HFFc6 (cell line): ENCODE results near the gene SLX4. TPM values are rescaled to one million over a fixed set of nuclear protein-coding genes. Genes with fewer than 3 reads are reported as not detected.
A peak's percentile ranks its signal among the peaks of the same experiment; 100 is the strongest.
"Not testable (repeated sequence)": the region's sequence is repeated elsewhere in the genome, so short reads cannot be mapped to it uniquely, and the experiment has no call there.

Experiments
- DNase-seq: peaks from one replicate; pipeline ENCODE4 v3.0.0-alpha.2; 2018
- H3K27ac Mint-ChIP-seq: 2 replicates; pipeline ENCODE4 v1.8.0; 2020; ENCODE audit warnings: mild to moderate bottlenecking, mixed read lengths
- H3K27me3 Mint-ChIP-seq: 2 replicates; pipeline ENCODE4 v1.8.0; 2021; ENCODE audit warnings: mild to moderate bottlenecking, moderate library complexity, mixed read lengths; ENCODE audit not compliant: insufficient read depth
- H3K36me3 Mint-ChIP-seq: 2 replicates; pipeline ENCODE4 v1.8.0; 2021; ENCODE audit warnings: low read depth, mixed read lengths
- H3K4me1 Mint-ChIP-seq: 2 replicates; pipeline ENCODE4 v1.8.0; 2020; ENCODE audit warnings: low read depth, mixed read lengths
- H3K4me3 Mint-ChIP-seq: 2 replicates; pipeline ENCODE4 v1.8.0; 2020; ENCODE audit warnings: mild to moderate bottlenecking, moderate library complexity, mixed read lengths
- H3K9me3 Mint-ChIP-seq: 2 replicates; pipeline ENCODE4 v1.8.0; 2020; ENCODE audit warnings: mild to moderate bottlenecking, mixed read lengths
- total RNA-seq, 6 experiments: library from RNA; stranded (reverse); fragmentation: NEBNext Ultra II Directional; extraction: Animal tissue kit (Norgen Biotek cat#: 25700); gene quantifications; 2 replicates in 1 of 6; 3 replicates in 5 of 6; pipeline ENCODE4 v1.2.3, GENCODE V29; 2021
- TF ChIP-seq, protein P1 (sequence below): fragments of 200-600 bp; sonication (generic); IDR thresholded peaks from 2 replicates; pipeline ENCODE4 v1.5.0; 2021; ENCODE audit warnings: antibody characterized with exemption, mild to moderate bottlenecking

SLX4 gene
- total RNA-seq, 6 experiments from 2014 or later = 6.8 to 8.2 (median 7.2) TPM

DNA sequence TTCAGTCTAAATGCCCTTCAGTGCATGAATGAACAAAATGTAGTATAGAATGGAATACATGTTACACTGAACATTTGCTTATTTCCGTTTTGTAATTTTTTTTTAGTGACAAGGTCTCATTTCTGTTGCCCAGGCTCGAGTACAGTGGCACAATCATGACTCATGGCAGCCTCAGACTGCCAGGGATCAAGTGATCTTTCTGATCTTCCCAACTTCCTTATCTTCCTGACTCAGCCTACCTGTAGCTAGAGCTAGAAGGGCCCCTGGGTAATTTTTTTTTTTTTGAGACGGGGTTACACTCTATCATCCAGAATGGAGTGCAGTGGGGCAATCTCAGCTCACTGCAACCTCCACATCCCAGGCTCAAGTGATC is 7.3 kb upstream of the SLX4 start:
- TF ChIP-seq, protein P1, sequence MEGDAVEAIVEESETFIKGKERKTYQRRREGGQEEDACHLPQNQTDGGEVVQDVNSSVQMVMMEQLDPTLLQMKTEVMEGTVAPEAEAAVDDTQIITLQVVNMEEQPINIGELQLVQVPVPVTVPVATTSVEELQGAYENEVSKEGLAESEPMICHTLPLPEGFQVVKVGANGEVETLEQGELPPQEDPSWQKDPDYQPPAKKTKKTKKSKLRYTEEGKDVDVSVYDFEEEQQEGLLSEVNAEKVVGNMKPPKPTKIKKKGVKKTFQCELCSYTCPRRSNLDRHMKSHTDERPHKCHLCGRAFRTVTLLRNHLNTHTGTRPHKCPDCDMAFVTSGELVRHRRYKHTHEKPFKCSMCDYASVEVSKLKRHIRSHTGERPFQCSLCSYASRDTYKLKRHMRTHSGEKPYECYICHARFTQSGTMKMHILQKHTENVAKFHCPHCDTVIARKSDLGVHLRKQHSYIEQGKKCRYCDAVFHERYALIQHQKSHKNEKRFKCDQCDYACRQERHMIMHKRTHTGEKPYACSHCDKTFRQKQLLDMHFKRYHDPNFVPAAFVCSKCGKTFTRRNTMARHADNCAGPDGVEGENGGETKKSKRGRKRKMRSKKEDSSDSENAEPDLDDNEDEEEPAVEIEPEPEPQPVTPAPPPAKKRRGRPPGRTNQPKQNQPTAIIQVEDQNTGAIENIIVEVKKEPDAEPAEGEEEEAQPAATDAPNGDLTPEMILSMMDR = no peak
- Mint-ChIP-seq H3K4me1 (peaks cover 26% of the 10 kb centered on the region), H3K9me3 (no peaks in the 10 kb centered on the region), H3K36me3 (peaks cover 23% of the 10 kb centered on the region), H3K4me3 (no peak overlapping the region), H3K27me3 (no peaks in the 10 kb centered on the region; the same call in 1 of the 2 replicates), H3K27ac (no peak overlapping the region)
- DNase-seq = no peak

DNA sequence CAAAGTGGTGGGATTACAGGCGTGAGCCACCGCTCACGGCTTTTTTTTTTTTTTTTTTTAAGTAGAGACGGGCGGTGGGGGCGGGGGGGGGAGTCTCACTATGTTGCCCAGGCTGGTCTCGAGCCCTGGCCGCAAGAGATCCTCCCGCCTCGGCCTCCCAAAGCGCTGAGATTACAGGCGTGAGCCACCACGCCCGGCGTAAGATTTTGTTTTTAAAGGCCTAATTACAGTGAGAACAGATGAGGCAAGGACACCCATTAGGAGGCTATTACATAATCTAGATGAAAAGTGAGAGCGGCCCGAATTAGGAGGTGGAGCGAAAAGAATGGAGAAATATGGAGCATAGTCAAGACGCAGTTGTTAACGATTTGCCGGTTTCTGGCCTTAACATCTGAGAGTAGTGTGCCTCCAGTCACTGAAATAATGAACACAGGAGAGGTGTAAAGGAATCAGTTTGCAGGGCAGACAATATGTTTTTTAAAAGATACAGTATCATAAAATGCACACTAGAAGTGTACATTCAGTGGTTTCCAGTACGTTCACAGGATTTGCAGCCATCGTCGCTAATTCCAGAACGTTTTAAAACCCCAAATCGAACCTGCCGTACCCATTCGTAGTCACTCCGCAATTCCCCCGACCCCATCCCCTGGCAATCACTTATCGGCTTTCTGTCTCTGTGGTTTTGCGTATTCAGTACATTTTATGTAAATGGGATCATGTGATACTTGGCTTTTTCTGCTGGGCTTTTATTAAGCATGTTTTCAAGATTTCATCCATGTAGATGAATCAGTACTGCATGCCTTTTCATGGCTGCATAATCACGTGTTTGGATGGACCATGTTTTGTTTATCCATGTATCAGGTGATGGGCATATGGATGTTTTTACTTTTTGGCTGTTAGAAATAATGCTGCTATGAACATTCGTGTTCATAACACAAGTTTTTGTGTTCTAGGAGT is 1.4 kb upstream of the SLX4 start:
- Mint-ChIP-seq H3K27me3 (no peaks in the 10 kb centered on the region; the same call in none of the 2 replicates), H3K36me3 (peaks cover 38% of the 10 kb centered on the region), H3K4me1 (peaks cover 39% of the 10 kb centered on the region), H3K27ac (peak overlapping the region; percentile 7), H3K9me3 (no peaks in the 10 kb centered on the region), H3K4me3 (peak overlapping the region; percentile 99)
- TF ChIP-seq, protein P1 = no peak
- no peak for DNase-seq

DNA sequence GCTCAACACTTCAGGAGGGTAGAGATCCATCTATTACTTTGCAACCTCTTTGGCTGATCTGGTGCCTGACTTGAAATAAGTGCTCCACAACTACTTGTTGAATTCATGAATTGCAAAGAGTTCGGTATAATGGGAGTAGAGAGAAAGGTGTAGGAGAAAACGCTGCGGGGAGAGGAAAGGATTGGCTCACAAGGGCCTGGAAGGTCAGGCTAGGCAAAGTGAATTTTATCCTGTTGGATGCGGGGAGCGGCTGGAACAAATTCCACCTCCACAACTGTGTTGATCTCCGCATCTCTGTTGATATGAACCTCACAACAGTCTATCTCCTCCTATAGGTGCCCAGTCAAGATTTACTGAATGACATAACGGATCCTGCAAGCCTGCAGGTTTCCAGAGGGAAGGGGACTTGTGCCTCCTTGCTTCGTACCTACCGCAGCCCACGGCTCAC is 684 bp downstream of the SLX4 start:
- H3K9me3 Mint-ChIP-seq = no peaks in the 10 kb centered on the region
- H3K27ac Mint-ChIP-seq = peak overlapping the region; percentile 61
- H3K27me3 Mint-ChIP-seq = no peaks in the 10 kb centered on the region; the same call in none of the 2 replicates
- DNase-seq = peak; percentile 2
- TF ChIP-seq, protein P1 = no peak
- peaks cover 37% of the 10 kb centered on the region for H3K4me1 Mint-ChIP-seq
- peaks cover 36% of the 10 kb centered on the region for H3K36me3 Mint-ChIP-seq
- peak overlapping the region; percentile 99 for H3K4me3 Mint-ChIP-seq

GRCh38 chr16:3609895-3610697 is 1.3 kb downstream of the SLX4 start:
- DNase-seq = no peak
- Mint-ChIP-seq H3K4me1 (peaks cover 32% of the 10 kb centered on the region), H3K27me3 (no peaks in the 10 kb centered on the region; the same call in none of the 2 replicates), H3K9me3 (no peaks in the 10 kb centered on the region), H3K27ac (peak overlapping the region; percentile 61), H3K4me3 (peak overlapping the region; percentile 99), H3K36me3 (peaks cover 30% of the 10 kb centered on the region)
- TF ChIP-seq, protein P1 = no peak

DNA sequence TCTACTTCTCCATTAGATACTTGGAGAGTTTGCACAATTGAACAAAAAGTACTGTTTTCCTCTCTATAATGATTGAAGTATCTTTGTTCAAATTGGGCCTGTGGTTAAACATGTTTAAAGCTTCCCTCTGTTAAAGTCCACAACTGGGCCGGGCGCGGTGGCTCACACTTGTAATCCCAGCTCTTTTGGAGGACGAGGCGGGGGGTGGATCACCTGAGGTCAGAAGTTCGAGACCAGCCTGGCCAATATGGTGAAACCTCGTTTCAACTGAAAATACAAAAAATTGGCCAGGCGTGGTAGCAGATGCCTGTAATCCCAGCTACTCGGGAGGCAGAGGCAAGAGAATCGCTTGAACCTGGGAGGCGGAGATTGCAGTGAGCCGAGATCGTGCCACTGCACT is 2.4 kb downstream of the SLX4 start:
- not testable (repeated sequence) for H3K4me3 Mint-ChIP-seq, H3K9me3 Mint-ChIP-seq, H3K27ac Mint-ChIP-seq, H3K27me3 Mint-ChIP-seq, DNase-seq
- Mint-ChIP-seq H3K4me1 (peaks cover 24% of the 10 kb centered on the region), H3K36me3 (peaks cover 23% of the 10 kb centered on the region)
